Measurements from ENCODE around the gene COL2A1. TPM values are rescaled to one million over a fixed set of nuclear protein-coding genes. Genes with fewer than 3 reads are reported as not detected.

Gene COL2A1
- total RNA-seq, 1 experiment from 2014 or later, result not detected

DNA sequence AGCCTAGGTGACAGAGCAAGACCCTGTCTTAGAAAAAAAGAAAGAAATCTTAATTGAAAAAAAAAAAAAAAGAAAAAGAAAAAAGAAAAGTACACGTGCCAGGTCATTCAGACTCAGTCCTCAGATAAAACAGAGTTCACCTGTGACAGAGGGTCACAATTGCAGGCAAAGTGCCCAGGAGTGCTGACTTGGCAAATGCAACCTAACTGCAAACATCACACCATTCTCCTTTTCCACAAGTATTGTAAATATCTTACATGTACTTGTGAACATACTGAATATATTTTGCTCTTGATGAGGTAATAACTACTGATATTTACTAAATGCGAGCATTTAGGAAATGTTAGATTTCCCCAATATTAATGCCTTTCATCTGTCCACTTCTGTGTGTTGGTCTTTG lies 9.0 kb upstream of the COL2A1 start:
- no peak overlapping the region for H2AFZ ChIP-seq
- H3K4me2 ChIP-seq, result no peak overlapping the region
- no peaks in the 10 kb centered on the region for H3K9me2 ChIP-seq (ENCODE audit: insufficient read depth)
- H3K27me3 ChIP-seq (ENCODE audit: insufficient read depth, low read depth), result peaks cover 96% of the 10 kb centered on the region
- no peaks in the 10 kb centered on the region for H3K36me3 ChIP-seq (ENCODE audit: low read depth)
- H4K20me1 ChIP-seq (ENCODE audit: insufficient read depth), result no peaks in the 10 kb centered on the region
- no TSS peak for BruUV-seq (replicated peaks)
- no peak overlapping the region for H3K4me3 ChIP-seq
- CTCF ChIA-PET, result no interaction called here
- H3K4me1 ChIP-seq (replicated peaks; ENCODE audit: insufficient read depth), result no peaks in the 10 kb centered on the region
- intact Hi-C loops (cut with micrococcal nuclease; ENCODE audit: unreplicated experiment), result no loop called here
- TF ChIP-seq, protein P1, sequence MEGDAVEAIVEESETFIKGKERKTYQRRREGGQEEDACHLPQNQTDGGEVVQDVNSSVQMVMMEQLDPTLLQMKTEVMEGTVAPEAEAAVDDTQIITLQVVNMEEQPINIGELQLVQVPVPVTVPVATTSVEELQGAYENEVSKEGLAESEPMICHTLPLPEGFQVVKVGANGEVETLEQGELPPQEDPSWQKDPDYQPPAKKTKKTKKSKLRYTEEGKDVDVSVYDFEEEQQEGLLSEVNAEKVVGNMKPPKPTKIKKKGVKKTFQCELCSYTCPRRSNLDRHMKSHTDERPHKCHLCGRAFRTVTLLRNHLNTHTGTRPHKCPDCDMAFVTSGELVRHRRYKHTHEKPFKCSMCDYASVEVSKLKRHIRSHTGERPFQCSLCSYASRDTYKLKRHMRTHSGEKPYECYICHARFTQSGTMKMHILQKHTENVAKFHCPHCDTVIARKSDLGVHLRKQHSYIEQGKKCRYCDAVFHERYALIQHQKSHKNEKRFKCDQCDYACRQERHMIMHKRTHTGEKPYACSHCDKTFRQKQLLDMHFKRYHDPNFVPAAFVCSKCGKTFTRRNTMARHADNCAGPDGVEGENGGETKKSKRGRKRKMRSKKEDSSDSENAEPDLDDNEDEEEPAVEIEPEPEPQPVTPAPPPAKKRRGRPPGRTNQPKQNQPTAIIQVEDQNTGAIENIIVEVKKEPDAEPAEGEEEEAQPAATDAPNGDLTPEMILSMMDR (conservative IDR thresholded peaks at IDR 0.05), result no peak
- TF ChIP-seq EZH2 (IDR thresholded peaks at IDR 0.05; ENCODE audit: low read depth), result no peak
- H3K79me2 ChIP-seq (ENCODE audit: low read depth), result no peaks in the 10 kb centered on the region
- H3F3A ChIP-seq (ENCODE audit: insufficient read depth, low read depth), result no peaks in the 10 kb centered on the region
- POLR2A ChIA-PET (ENCODE audit: unreplicated experiment), result interaction anchor here (0.6 kb wide), 1 partner anchor 11 kb away, joined by 3 read pairs; no protein-coding TSS in a partner anchor
- DNase-seq, result no peak
- no peak overlapping the region for H3K27ac ChIP-seq
- H3K9me3 ChIP-seq (ENCODE audit: insufficient read depth, low read depth), result no peaks in the 10 kb centered on the region

DNA sequence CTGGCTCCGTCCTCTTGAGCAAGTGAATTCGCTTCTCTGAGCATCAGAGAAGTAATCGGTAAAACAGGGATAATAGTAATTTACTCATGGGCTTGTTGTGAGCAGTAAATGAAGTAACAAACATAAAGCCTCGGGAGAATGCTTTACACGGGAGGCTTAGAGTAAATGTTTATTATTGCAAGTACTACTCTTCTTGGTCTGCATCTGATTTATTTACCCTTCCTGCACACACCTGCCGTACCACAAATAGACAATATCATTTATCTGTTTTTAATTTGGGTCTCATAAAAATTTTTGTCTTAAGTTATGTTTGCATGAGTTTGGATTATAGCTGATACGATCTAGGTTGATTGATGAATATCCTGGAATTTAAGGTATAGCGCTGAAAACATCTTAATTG lies 7.8 kb upstream of the COL2A1 start:
- no TSS peak for BruUV-seq (replicated peaks)
- ChIA-PET CTCF (no interaction called here), POLR2A (ENCODE audit: unreplicated experiment) (no interaction called here)
- Histone ChIP-seq H2AFZ (no peak overlapping the region), H3F3A (ENCODE audit: insufficient read depth, low read depth) (no peaks in the 10 kb centered on the region), H3K79me2 (ENCODE audit: low read depth) (no peaks in the 10 kb centered on the region), H3K9me3 (ENCODE audit: insufficient read depth, low read depth) (no peaks in the 10 kb centered on the region), H3K27ac (no peak overlapping the region), H4K20me1 (ENCODE audit: insufficient read depth) (no peaks in the 10 kb centered on the region), H3K27me3 (ENCODE audit: insufficient read depth, low read depth) (peaks cover 97% of the 10 kb centered on the region), H3K9me2 (ENCODE audit: insufficient read depth) (no peaks in the 10 kb centered on the region), H3K4me3 (no peak overlapping the region), H3K4me2 (no peak overlapping the region), H3K36me3 (ENCODE audit: low read depth) (no peaks in the 10 kb centered on the region), H3K4me1 (replicated peaks; ENCODE audit: insufficient read depth) (no peaks in the 10 kb centered on the region)
- no peak for DNase-seq
- intact Hi-C loops (cut with micrococcal nuclease; ENCODE audit: unreplicated experiment), result no loop called here
- TF ChIP-seq EZH2 (IDR thresholded peaks at IDR 0.05; ENCODE audit: low read depth), result no peak
- TF ChIP-seq, protein P1 (conservative IDR thresholded peaks at IDR 0.05), result no peak

GRCh38 chr12:48010366-48010970 lies 6.2 kb upstream of the COL2A1 start:
- POLR2A ChIA-PET (ENCODE audit: unreplicated experiment), result no interaction called here
- H3K4me2 ChIP-seq, result no peak overlapping the region
- no peaks in the 10 kb centered on the region for H3K4me1 ChIP-seq (replicated peaks; ENCODE audit: insufficient read depth)
- no peaks in the 10 kb centered on the region for H3K9me3 ChIP-seq (ENCODE audit: insufficient read depth, low read depth)
- H3K9me2 ChIP-seq (ENCODE audit: insufficient read depth), result no peaks in the 10 kb centered on the region
- no peak for TF ChIP-seq EZH2 (IDR thresholded peaks at IDR 0.05; ENCODE audit: low read depth)
- no peaks in the 10 kb centered on the region for H3K79me2 ChIP-seq (ENCODE audit: low read depth)
- no peak for DNase-seq
- H3K36me3 ChIP-seq (ENCODE audit: low read depth), result no peaks in the 10 kb centered on the region
- H2AFZ ChIP-seq, result no peak overlapping the region
- CTCF ChIA-PET, result no interaction called here
- no peak overlapping the region for H3K27ac ChIP-seq
- H3K4me3 ChIP-seq, result no peak overlapping the region
- H3F3A ChIP-seq (ENCODE audit: insufficient read depth, low read depth), result no peaks in the 10 kb centered on the region
- intact Hi-C loops (cut with micrococcal nuclease; ENCODE audit: unreplicated experiment), result no loop called here
- BruUV-seq (replicated peaks), result no TSS peak
- no peaks in the 10 kb centered on the region for H4K20me1 ChIP-seq (ENCODE audit: insufficient read depth)
- H3K27me3 ChIP-seq (ENCODE audit: insufficient read depth, low read depth), result peaks cover 97% of the 10 kb centered on the region

DNA sequence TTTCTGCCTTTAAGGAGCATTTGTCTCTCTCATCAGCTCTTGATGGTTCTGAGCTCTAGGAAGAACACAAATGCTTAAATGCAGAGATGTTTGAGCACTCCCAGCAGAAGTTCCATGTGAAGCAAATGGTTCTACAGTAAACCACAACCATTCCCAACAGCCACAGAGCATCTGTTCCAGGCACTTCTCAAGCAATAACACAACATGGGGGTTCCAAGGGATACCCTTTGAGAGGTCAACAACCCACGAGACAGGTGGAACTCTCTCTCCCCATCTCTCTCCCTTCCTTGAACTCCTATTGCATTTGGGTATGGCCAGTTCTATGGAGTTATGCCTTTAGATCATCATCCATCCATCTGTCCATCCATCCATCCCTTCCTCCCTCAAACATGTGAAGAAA lies 5.2 kb upstream of the COL2A1 start:
- POLR2A ChIA-PET (ENCODE audit: unreplicated experiment), result no interaction called here
- DNase-seq, result no peak
- no TSS peak for BruUV-seq (replicated peaks)

More for the DNA sequence above, 5.2 kb upstream of the COL2A1 start:
- TF ChIP-seq EZH2 (IDR thresholded peaks at IDR 0.05; ENCODE audit: low read depth), result no peak
- TF ChIP-seq, protein P1 (conservative IDR thresholded peaks at IDR 0.05), result no peak
- no peak overlapping the region for H3K4me2 ChIP-seq
- peaks cover 97% of the 10 kb centered on the region for H3K27me3 ChIP-seq (ENCODE audit: insufficient read depth, low read depth)
- H4K20me1 ChIP-seq (ENCODE audit: insufficient read depth), result no peaks in the 10 kb centered on the region
- H3K79me2 ChIP-seq (ENCODE audit: low read depth), result no peaks in the 10 kb centered on the region
- no peaks in the 10 kb centered on the region for H3F3A ChIP-seq (ENCODE audit: insufficient read depth, low read depth)
- no peaks in the 10 kb centered on the region for H3K9me3 ChIP-seq (ENCODE audit: insufficient read depth, low read depth)
- H3K36me3 ChIP-seq (ENCODE audit: low read depth), result no peaks in the 10 kb centered on the region
- CTCF ChIA-PET, result no interaction called here
- no peak overlapping the region for H2AFZ ChIP-seq
- H3K4me3 ChIP-seq, result no peak overlapping the region
- H3K9me2 ChIP-seq (ENCODE audit: insufficient read depth), result no peaks in the 10 kb centered on the region
- intact Hi-C loops (cut with micrococcal nuclease; ENCODE audit: unreplicated experiment), result no loop called here
- H3K4me1 ChIP-seq (replicated peaks; ENCODE audit: insufficient read depth), result no peaks in the 10 kb centered on the region
- no peak overlapping the region for H3K27ac ChIP-seq

Data from PC-9 (cell line).